Stimulated activated effector memory CD8-positive, alpha-beta T cell treated with anti-CD3 and anti-CD28 coated beads, Interleukin-12 subunit alpha, Interleukin-12 subunit beta, amount 100 ng/mL, for 72 hours (primary cell): ENCODE data around the gene ALAS1.

Experiments used
- ATAC-seq: fragments of 150-1000 bp; cut with Tn5 transposase; 2 replicates; pipeline ENCODE4 v1.10.0; 2021
- DNase-seq, 2 donors: peaks; one replicate each; pipeline ENCODE4 v3.0.0; 2021 to 2022; ENCODE audit warnings: low spot score in 2 of 2
- H3K27ac Mint-ChIP-seq: one replicate; pipeline ENCODE4 v1.8.0; 2022; ENCODE audit warnings: mild to moderate bottlenecking, mixed read lengths
- H3K36me3 Mint-ChIP-seq: one replicate; pipeline ENCODE4 v1.8.0; 2022; ENCODE audit warnings: mild to moderate bottlenecking, mixed read lengths
- H3K4me1 Mint-ChIP-seq: one replicate; pipeline ENCODE4 v1.8.0; 2022; ENCODE audit warnings: mixed read lengths
- H3K4me3 Mint-ChIP-seq: one replicate; pipeline ENCODE4 v1.8.0; 2022; ENCODE audit warnings: mild to moderate bottlenecking, mixed read lengths
- H3K9me3 Mint-ChIP-seq: one replicate; pipeline ENCODE4 v1.8.0; 2022; ENCODE audit warnings: mixed read lengths

ALAS1 gene

GRCh38 chr3:52250122-52250521, 52.2 kb downstream of the ALAS1 start:
- DNase-seq (no peak), ATAC-seq (no peak)
- Mint-ChIP-seq H3K9me3 (no peaks in the 10 kb centered on the region), H3K4me1 (peaks cover 82% of the 10 kb centered on the region), H3K36me3 (peaks cover 93% of the 10 kb centered on the region), H3K27ac (peak overlapping the region; percentile 96), H3K4me3 (peak overlapping the region; percentile 9)

- ATAC-seq, result peak; percentile 97
- Mint-ChIP-seq H3K9me3 (no peaks in the 10 kb centered on the region), H3K4me1 (peaks cover 92% of the 10 kb centered on the region), H3K27ac (peak overlapping the region; percentile 96), H3K36me3 (peaks cover 100% of the 10 kb centered on the region), H3K4me3 (peak overlapping the region; percentile 73)
- peak; percentile 59 to 89 for DNase-seq
Observed at GRCh38 chr3:52253314-52254304, 55.6 kb downstream of the ALAS1 start.

GRCh38 chr3:52254608-52255007, 56.6 kb downstream of the ALAS1 start:
- DNase-seq, result no peak
- H3K36me3 Mint-ChIP-seq, result peaks cover 100% of the 10 kb centered on the region
- H3K4me1 Mint-ChIP-seq, result peaks cover 92% of the 10 kb centered on the region

DNA sequence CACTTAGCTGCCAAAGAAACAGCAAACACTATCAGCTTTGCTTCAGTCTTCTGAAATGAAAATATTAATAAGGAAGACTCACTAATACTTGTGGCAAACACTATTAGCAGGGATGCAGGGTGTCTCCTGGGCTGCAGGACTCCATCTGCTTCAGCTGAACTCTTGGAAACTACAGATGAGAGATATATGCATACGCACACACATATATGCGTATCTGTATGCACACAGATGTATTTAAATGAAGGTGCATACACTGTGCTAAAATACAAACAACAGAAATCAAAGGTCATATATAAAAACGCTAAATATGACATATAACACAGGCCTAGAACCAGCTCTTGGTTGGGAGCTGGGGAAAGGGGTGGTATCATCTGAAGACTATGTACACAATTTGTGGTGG, 58.2 kb downstream of the ALAS1 start:
- Mint-ChIP-seq H3K4me3 (no peak overlapping the region), H3K27ac (peak overlapping the region; percentile 96), H3K9me3 (no peaks in the 10 kb centered on the region), H3K36me3 (peaks cover 100% of the 10 kb centered on the region), H3K4me1 (peaks cover 86% of the 10 kb centered on the region)
- DNase-seq (no peak), ATAC-seq (no peak)

More at GRCh38 chr3:52254608-52255007, 56.6 kb downstream of the ALAS1 start:
- ATAC-seq, result no peak
- Mint-ChIP-seq H3K9me3 (no peaks in the 10 kb centered on the region), H3K27ac (peak overlapping the region; percentile 96), H3K4me3 (peak overlapping the region; percentile 73)

DNA sequence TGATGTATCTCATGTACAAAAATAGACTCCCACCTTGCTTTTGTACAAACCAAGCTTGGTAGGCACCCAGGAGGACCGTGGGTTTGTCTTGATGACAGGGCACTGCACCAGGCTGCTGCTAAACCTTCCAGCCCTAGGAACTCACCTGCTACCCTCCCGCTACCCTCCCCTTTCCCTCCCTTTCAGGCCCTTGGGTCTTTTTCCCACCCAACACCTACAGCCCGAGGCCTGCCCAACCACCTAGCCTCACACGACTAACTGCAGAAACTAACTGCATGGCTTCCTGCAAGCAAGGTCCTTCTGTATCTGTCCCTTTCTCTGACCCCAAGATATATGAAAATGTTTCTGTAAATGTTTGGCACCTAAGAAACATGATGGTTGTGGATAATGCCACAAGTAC, 58.7 kb downstream of the ALAS1 start:
- ATAC-seq, result no peak
- Mint-ChIP-seq H3K36me3 (peaks cover 100% of the 10 kb centered on the region), H3K4me3 (no peak overlapping the region)

GRCh38 chr3:52257911-52258310, 60.0 kb downstream of the ALAS1 start:
- Mint-ChIP-seq H3K4me3 (no peak overlapping the region), H3K9me3 (no peaks in the 10 kb centered on the region), H3K4me1 (peaks cover 81% of the 10 kb centered on the region), H3K27ac (peak overlapping the region; percentile 87), H3K36me3 (peaks cover 100% of the 10 kb centered on the region)
- ATAC-seq (no peak), DNase-seq (no peak)

More for the DNA sequence above, 58.7 kb downstream of the ALAS1 start:
- Mint-ChIP-seq H3K4me1 (peaks cover 86% of the 10 kb centered on the region), H3K27ac (peak overlapping the region; percentile 87), H3K9me3 (no peaks in the 10 kb centered on the region)
- no peak for DNase-seq

- Mint-ChIP-seq H3K27ac (peak overlapping the region; percentile 87), H3K4me3 (no peak overlapping the region), H3K36me3 (peaks cover 100% of the 10 kb centered on the region), H3K4me1 (peaks cover 81% of the 10 kb centered on the region), H3K9me3 (no peaks in the 10 kb centered on the region)
- DNase-seq (no peak), ATAC-seq (peak; percentile 21)
Observed at GRCh38 chr3:52259035-52259434, 61.1 kb downstream of the ALAS1 start.

GRCh38 chr3:52259448-52259847, 61.5 kb downstream of the ALAS1 start:
- Mint-ChIP-seq H3K9me3 (no peaks in the 10 kb centered on the region), H3K4me3 (no peak overlapping the region), H3K36me3 (peaks cover 100% of the 10 kb centered on the region), H3K27ac (peak overlapping the region; percentile 87), H3K4me1 (peaks cover 81% of the 10 kb centered on the region)
- DNase-seq, result no peak
- ATAC-seq, result peak; percentile 51

GRCh38 chr3:52262447-52262846, 64.5 kb downstream of the ALAS1 start:
- peak overlapping the region; percentile 68 for H3K27ac Mint-ChIP-seq
- DNase-seq (no peak), ATAC-seq (no peak)
- peaks cover 100% of the 10 kb centered on the region for H3K36me3 Mint-ChIP-seq
- no peak overlapping the region for H3K4me3 Mint-ChIP-seq
- peaks cover 60% of the 10 kb centered on the region for H3K4me1 Mint-ChIP-seq
- no peaks in the 10 kb centered on the region for H3K9me3 Mint-ChIP-seq
